Measurements from ENCODE around the gene ADAMTS8.

- TF ChIP-seq CTCF (IDR thresholded peaks at IDR 0.05) (no peak), POLR2A (IDR thresholded peaks at IDR 0.05) (no peak)
Measured at GRCh38 chr11:130411223-130411622, 17.2 kb downstream of the ADAMTS8 start.
